Measurements from ENCODE around the gene SMTNL2. TPM values are rescaled to one million over a fixed set of nuclear protein-coding genes. Genes with fewer than 3 reads are reported as not detected.

SMTNL2 gene
- total and polyA plus RNA-seq, 2 of the 4 experiments (the other 2 are of a cell fraction), result not detected

GRCh38 chr17:4557626-4558346 lies 26.5 kb upstream of the SMTNL2 start:
- no peak overlapping the region for H3K18ac ChIP-seq (ENCODE audit: low read depth, low read length)
- H2AFZ ChIP-seq (replicated peaks; ENCODE audit: low read length, poor library complexity), result no peak overlapping the region
- CTCF ChIA-PET, result interaction anchor here (1.0 kb wide), 1 partner anchor 9 kb away, joined by 3 read pairs; no protein-coding TSS in a partner anchor
- H2BK5ac ChIP-seq (ENCODE audit: low read depth, low read length, poor library complexity, severe bottlenecking), result no peak overlapping the region
- H2BK20ac ChIP-seq (ENCODE audit: low read depth, low read length), result no peak overlapping the region
- no peak for DNase-seq
- no peak overlapping the region for H4K8ac ChIP-seq (ENCODE audit: low read depth in 2 of 2, low read length in 2 of 2)
- H3K36me3 ChIP-seq (ENCODE audit: control insufficient read depth, insufficient read depth, low read length), result peaks cover 2% of the 10 kb centered on the region; the same call in 1 of the 2 replicates
- no peaks in the 10 kb centered on the region for H4K20me1 ChIP-seq (ENCODE audit: insufficient read depth, low read length)
- 0 out of 2 replicates have a peak, but pooled peaks cover 2% of the 10 kb centered on the region for H3K9me1 ChIP-seq (ENCODE audit: insufficient read depth, low read length)
- no peak overlapping the region for H2AK9ac ChIP-seq (replicated peaks; ENCODE audit: low read depth, low read length, poor library complexity)
- ATAC-seq (ENCODE audit: low read depth), result no peak
- H3K14ac ChIP-seq (replicated peaks; ENCODE audit: low read depth, low read length), result no peak overlapping the region
- H3K4me3 ChIP-seq (ENCODE audit: insufficient read depth, low read depth, low read length), result no peak overlapping the region
- H4K5ac ChIP-seq (ENCODE audit: low read depth, low read length), result no peak overlapping the region
- intact Hi-C loops (cut with micrococcal nuclease) (loop anchor here (5.0 kb wide), 1 partner anchor 135 kb away; no protein-coding TSS in a partner anchor), dilution Hi-C loops (cut with HindIII; ENCODE audit: low sequenced_read_pairs, unreplicated experiment) (no loop called here), in situ Hi-C loops (cut with MboI; ENCODE audit: low sequenced_read_pairs) (loop anchor here (10.0 kb wide), 1 partner anchor 63 kb away; the partner anchor contains the start of gene SPNS2)
- H3K4me2 ChIP-seq (ENCODE audit: low read depth, low read length), result no peak overlapping the region
- H3K56ac ChIP-seq (ENCODE audit: extremely low read depth, insufficient read depth, low read length), result no peak overlapping the region
- H3K4ac ChIP-seq (ENCODE audit: low read depth, low read length), result no peak overlapping the region
- H3K23ac ChIP-seq (ENCODE audit: low read depth, low read length), result no peak overlapping the region
- no peak overlapping the region for H2AK5ac ChIP-seq (ENCODE audit: low read depth, low read length)
- BruUV-seq (replicated peaks), result no TSS peak
- no peak overlapping the region for H3K9ac ChIP-seq (ENCODE audit: low read depth, low read length)
- POLR2A ChIA-PET (ENCODE audit: unreplicated experiment), result no interaction called here
- no peak overlapping the region for H2BK120ac ChIP-seq (ENCODE audit: low read depth, low read length)
- H3K4me1 ChIP-seq (ENCODE audit: control insufficient read depth, insufficient read depth, low read length), result peaks cover 8% of the 10 kb centered on the region
- peaks cover 5% of the 10 kb centered on the region; the same call in 1 of the 2 replicates for H3K27me3 ChIP-seq (ENCODE audit: control insufficient read depth, insufficient read depth, low read length)
- TF ChIP-seq RAD21 (IDR thresholded peaks at IDR 0.05; ENCODE audit: low read length), result no peak
- TF ChIP-seq CTCF (conservative IDR thresholded peaks at IDR 0.05; ENCODE audit: low read depth, low read length), result no peak
- TF ChIP-seq NFE2L2 (IDR thresholded peaks at IDR 0.05; ENCODE audit: low read depth, low read length), result no peak
- no peak for TF ChIP-seq MAZ (IDR thresholded peaks at IDR 0.05; ENCODE audit: borderline replicate concordance, low read depth, low read length)
- TF ChIP-seq BHLHE40 (IDR thresholded peaks at IDR 0.05; ENCODE audit: low read depth, low read length), result no peak
- TF ChIP-seq POLR2A (IDR thresholded peaks at IDR 0.05; ENCODE audit: low read depth, low read length), result no peak
- no peak for TF ChIP-seq ELK1 (IDR thresholded peaks at IDR 0.05; ENCODE audit: borderline replicate concordance, low read depth, low read length)
- TF ChIP-seq RCOR1 (IDR thresholded peaks at IDR 0.05; ENCODE audit: insufficient replicate concordance, low read length), result no peak
- TF ChIP-seq RFX5 (IDR thresholded peaks at IDR 0.05; ENCODE audit: low read depth, low read length), result no peak
- no peak for TF ChIP-seq USF2 (IDR thresholded peaks at IDR 0.05; ENCODE audit: low read depth, low read length)
- no peak for TF ChIP-seq MAFK (IDR thresholded peaks at IDR 0.05; ENCODE audit: low read depth, low read length)
- H2BK15ac ChIP-seq (ENCODE audit: low read depth, low read length), result no peak overlapping the region
- H4K91ac ChIP-seq (ENCODE audit: insufficient read depth, low read depth, low read length), result no peak overlapping the region
- no peaks in the 10 kb centered on the region for H3K9me3 ChIP-seq (ENCODE audit: control insufficient read depth, insufficient read depth, low read length)
- H3K27ac ChIP-seq (ENCODE audit: insufficient read depth, low read length), result no peak overlapping the region
- 90% methylated on average over 2 of the region's 6 CpGs; no CpG with 5 or more reads in 1 of the 2 experiments for WGBS, 2 experiments (ENCODE audit: extremely low coverage in 2 of 2, insufficient read length in 1 of 2)
- H3K79me1 ChIP-seq (ENCODE audit: low read depth in 1 of 2, low read length in 2 of 2), result peaks cover 9 to 21% of the 10 kb centered on the region in 2 experiments

All from IMR-90 (cell line).